HG03175 (cell line): ENCODE data around the gene VPS18.

ENCODE experiments used
- ATAC-seq: cut with Tn5 transposase; IDR thresholded peaks from one replicate; pipeline ENCODE4 v1.9.1; 2021; ENCODE audit warnings: mild to moderate bottlenecking, moderate library complexity; ENCODE audit not compliant: unreplicated experiment

VPS18 gene

GRCh38 chr15:40934457-40934856 is 40.2 kb downstream of the VPS18 start:
- no peak for ATAC-seq

GRCh38 chr15:40936234-40936708 is 42.0 kb downstream of the VPS18 start:
- ATAC-seq, result no peak

GRCh38 chr15:40936709-40937666 is 42.7 kb downstream of the VPS18 start:
- ATAC-seq, result no peak

GRCh38 chr15:40937762-40938535 is 43.7 kb downstream of the VPS18 start:
- ATAC-seq, result no peak

- ATAC-seq, result no peak
Measured at GRCh38 chr15:40938536-40938870, 44.3 kb downstream of the VPS18 start.

- no peak for ATAC-seq
Measured at GRCh38 chr15:40940296-40940801, 46.1 kb downstream of the VPS18 start.

- ATAC-seq, result no peak
Measured at GRCh38 chr15:40941068-40941527, 46.8 kb downstream of the VPS18 start.

- peak; percentile 72 for ATAC-seq
Measured at GRCh38 chr15:40941528-40942336, 47.5 kb downstream of the VPS18 start.

- ATAC-seq, result no peak
Measured at GRCh38 chr15:40942337-40942854, 48.1 kb downstream of the VPS18 start.

- no peak for ATAC-seq
Measured at GRCh38 chr15:40942878-40943277, 48.6 kb downstream of the VPS18 start.

GRCh38 chr15:40943764-40944365 is 49.6 kb downstream of the VPS18 start:
- ATAC-seq, result no peak

GRCh38 chr15:40944510-40945296 is 50.5 kb downstream of the VPS18 start:
- no peak for ATAC-seq

- ATAC-seq, result no peak
Measured at GRCh38 chr15:40948706-40949473, 54.6 kb downstream of the VPS18 start.

GRCh38 chr15:40949756-40950207 is 55.5 kb downstream of the VPS18 start:
- no peak for ATAC-seq

GRCh38 chr15:40951764-40952163 is 57.5 kb downstream of the VPS18 start:
- ATAC-seq, result no peak

- peak; percentile 2 for ATAC-seq
Measured at GRCh38 chr15:40952301-40952900, 58.2 kb downstream of the VPS18 start.

- peak; percentile 95 for ATAC-seq
Measured at GRCh38 chr15:40952901-40953712, 58.9 kb downstream of the VPS18 start, which contains the start of gene CHAC1. Gene CHAC1, plus strand, starts transcription at chr15:40953471. Its CDS starts 113 bp downstream, at chr15:40953584.
